Omental fat pad (tissue), 4 donors: ENCODE data around the gene SAAL1. TPM values are rescaled to one million over a fixed set of nuclear protein-coding genes. Genes with fewer than 3 reads are reported as not detected.
A peak's percentile ranks its signal among the peaks of the same experiment; 100 is the strongest.

Experiments
- ATAC-seq: fragments of 150-250 bp; one replicate; pipeline ENCODE4 v1.9.1; 2016; ENCODE audit warnings: mild to moderate bottlenecking, moderate library complexity; ENCODE audit not compliant: low FRiP score
- DNase-seq: peaks from one replicate; pipeline ENCODE4 v3.0.0-alpha.2; 2019; ENCODE audit warnings: low spot score
- small RNA-seq: library from RNA; depleted of rRNA; stranded (forward); fragments of <200 nt; gene quantifications from one replicate; pipeline ENCODE3, GENCODE V24; 2016
- total RNA-seq, 4 donors: library from RNA; depleted of rRNA; stranded (reverse); fragments of >200 nt; gene quantifications; one replicate each; pipeline ENCODE4 v1.1.0, GENCODE V29; 2016
- TF ChIP-seq, protein P1 (sequence below), 3 donors: fragments of 450-650 bp; IDR thresholded peaks; one replicate each; pipeline ENCODE4 v1.5.1; 2016 to 2017; ENCODE audit warnings: antibody characterized with exemption in 3 of 3, mild to moderate bottlenecking in 3 of 3, moderate library complexity in 2 of 3

Gene SAAL1
- total RNA-seq, 4 donors from 2014 or later = 6.6 to 13.2 (median 9.8) TPM

DNA sequence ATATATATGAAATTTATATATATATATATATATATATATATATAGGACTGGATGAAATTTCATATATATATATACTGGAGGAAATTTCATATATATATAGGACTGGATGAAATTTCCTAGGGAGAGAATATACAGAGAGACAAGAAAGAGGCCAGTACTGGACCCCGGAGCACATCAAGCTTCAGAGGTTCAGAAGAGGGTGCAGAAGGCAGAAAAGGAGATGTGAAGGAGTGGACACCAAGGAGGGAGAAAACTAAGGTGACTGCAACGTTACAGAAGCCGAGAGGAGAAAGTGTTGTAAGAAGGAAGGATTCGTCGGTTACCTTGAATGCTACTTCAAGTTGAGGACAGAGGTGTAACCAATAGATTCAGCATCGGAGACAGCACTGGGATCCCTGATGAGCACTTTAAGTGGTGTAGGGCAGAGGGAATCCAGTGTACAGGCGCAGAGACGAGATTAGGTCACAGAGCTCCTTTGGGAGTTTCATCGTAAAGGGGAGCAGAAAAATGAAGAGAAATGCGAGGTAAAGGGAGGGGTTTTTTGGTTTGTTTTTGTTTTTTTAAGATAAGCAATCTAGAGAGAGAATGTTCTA lies 51.3 kb downstream of the SAAL1 start:
- ATAC-seq (no peak), DNase-seq (no peak)
- TF ChIP-seq, protein P1, sequence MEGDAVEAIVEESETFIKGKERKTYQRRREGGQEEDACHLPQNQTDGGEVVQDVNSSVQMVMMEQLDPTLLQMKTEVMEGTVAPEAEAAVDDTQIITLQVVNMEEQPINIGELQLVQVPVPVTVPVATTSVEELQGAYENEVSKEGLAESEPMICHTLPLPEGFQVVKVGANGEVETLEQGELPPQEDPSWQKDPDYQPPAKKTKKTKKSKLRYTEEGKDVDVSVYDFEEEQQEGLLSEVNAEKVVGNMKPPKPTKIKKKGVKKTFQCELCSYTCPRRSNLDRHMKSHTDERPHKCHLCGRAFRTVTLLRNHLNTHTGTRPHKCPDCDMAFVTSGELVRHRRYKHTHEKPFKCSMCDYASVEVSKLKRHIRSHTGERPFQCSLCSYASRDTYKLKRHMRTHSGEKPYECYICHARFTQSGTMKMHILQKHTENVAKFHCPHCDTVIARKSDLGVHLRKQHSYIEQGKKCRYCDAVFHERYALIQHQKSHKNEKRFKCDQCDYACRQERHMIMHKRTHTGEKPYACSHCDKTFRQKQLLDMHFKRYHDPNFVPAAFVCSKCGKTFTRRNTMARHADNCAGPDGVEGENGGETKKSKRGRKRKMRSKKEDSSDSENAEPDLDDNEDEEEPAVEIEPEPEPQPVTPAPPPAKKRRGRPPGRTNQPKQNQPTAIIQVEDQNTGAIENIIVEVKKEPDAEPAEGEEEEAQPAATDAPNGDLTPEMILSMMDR (IDR thresholded peaks at IDR 0.05) = no peak

DNA sequence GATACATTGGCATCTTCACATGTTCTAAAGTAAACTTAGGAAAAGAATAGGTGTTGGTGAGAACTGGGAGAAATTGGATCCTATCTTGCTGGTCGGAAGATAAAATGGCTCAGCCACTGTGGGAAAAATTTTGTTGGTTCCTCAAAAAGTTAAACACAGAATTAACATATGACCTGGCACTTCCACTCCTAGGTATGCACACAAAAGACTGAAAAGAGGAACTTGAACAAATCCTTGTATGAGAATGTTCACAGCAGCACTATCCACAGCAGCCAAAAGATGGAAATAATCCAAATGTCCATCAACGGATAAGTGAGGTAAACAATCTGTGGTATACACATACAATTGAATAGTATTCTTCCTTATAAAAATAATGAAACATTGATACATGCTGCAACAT lies 55.0 kb downstream of the SAAL1 start:
- TF ChIP-seq, protein P1 (IDR thresholded peaks at IDR 0.05) = no peak
- DNase-seq (no peak), ATAC-seq (no peak)

- TF ChIP-seq, protein P1 (IDR thresholded peaks at IDR 0.05) = no peak
- ATAC-seq (peak; percentile 87), DNase-seq (peak; percentile 34)
These were observed 59.6 kb downstream of the SAAL1 start, which contains the start of gene TPH1 for GRCh38 chr11:18046116-18046777. Gene TPH1 (minus strand): TSS chr11:18046269. CDS start chr11:18040762, 5,507 bp downstream.

DNA sequence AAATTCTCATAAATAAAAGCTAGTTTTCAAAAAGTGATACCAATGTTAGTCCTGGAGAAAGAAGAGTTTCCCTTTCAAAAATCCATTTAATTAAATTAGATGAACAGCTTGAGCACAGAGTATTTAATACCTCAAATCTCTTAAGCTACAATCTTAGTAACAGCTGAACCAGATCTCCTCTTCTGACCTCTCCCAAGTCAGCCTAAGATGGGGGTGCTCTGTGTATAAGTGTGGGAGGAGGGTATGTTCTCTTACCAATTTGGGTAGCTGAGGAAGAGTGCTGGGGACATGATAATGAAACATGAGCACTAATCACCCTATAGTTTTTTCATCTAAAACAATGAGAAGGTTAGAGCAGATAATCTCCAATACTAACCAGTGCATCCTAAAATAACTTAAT lies 69.4 kb downstream of the SAAL1 start:
- TF ChIP-seq, protein P1 (IDR thresholded peaks at IDR 0.05) = no peak
- ATAC-seq (no peak), DNase-seq (no peak)

Small RNAs within 50 kb of the gene (small RNA-seq; reads per million reads assigned to genes)
- gene HIGD1AP5 = not detected

Other genes with a start within 250 kb of the SAAL1 start
- gene SERGEF, start 93.0 kb downstream of the SAAL1 start, total RNA-seq = 10 to 100 TPM; 18.9 to 23.9 (median 20.6) TPM
- under 1 TPM; 0.19 to 0.47 (median 0.31) TPM for gene TPH1, start 59.8 kb downstream of the SAAL1 start, total RNA-seq
- not detected for gene MRGPRX3, start 26.5 kb upstream of the SAAL1 start, total RNA-seq
- gene MRGPRX4, start 66.8 kb upstream of the SAAL1 start, total RNA-seq = not detected
- 1 to 10 TPM in 1 of 4 donors, under 1 TPM in 1, not detected in 2; 0.74 to 3.2 TPM for gene SAA4, start 130.7 kb upstream of the SAAL1 start, total RNA-seq
- gene SAA2, start 142.6 kb upstream of the SAAL1 start, total RNA-seq = 100 to 1,000 TPM in 3 of 4 donors, 10 to 100 TPM in 1; 37.2 to 515 (median 246) TPM
- 1,000 to 10,000 TPM in 1 of 4 donors, 100 to 1,000 TPM in 3; 170 to 1,717 (median 790) TPM for gene SAA1, start 160.2 kb upstream of the SAAL1 start, total RNA-seq
- gene HPS5, start 216.1 kb upstream of the SAAL1 start, total RNA-seq = 10 to 100 TPM; 23.0 to 66.0 (median 24.1) TPM
- gene GTF2H1, start 216.5 kb upstream of the SAAL1 start, total RNA-seq = 10 to 100 TPM; 54.1 to 74.2 (median 70.8) TPM